Measurements from ENCODE around the gene KMT2E. TPM values are rescaled to one million over a fixed set of nuclear protein-coding genes. Genes with fewer than 3 reads are reported as not detected.

Gene KMT2E
- total and polyA plus RNA-seq, 7 donors, result 6.2 to 40.9 (median 24.0) TPM

GRCh38 chr7:104982308-104983075, 31.5 kb upstream of the KMT2E start:
- intact Hi-C loops (cut with DNase I), result loop anchor here (2.0 to 10.0 kb wide), 4 partner anchors 32 to 352 kb away; partner anchors contain the start of gene KMT2E (in 1 of the 2)

GRCh38 chr7:104983076-104983577, 30.9 kb upstream of the KMT2E start:
- TF ChIP-seq CTCF (IDR thresholded peaks at IDR 0.05), result no peak
- WGBS, 3 donors, result 7 to 16% (median 8%) methylated on average over 13 of the region's 13 CpGs
- H3K9me3 ChIP-seq, result no peaks in the 10 kb centered on the region
- peaks cover 49% of the 10 kb centered on the region for H3K4me1 ChIP-seq
- H3K4me3 ChIP-seq, result peak overlapping the region; percentile 69
- H3K36me3 ChIP-seq (ENCODE audit: insufficient read depth in 1 of 2, low read depth in 1 of 2), result no peaks in the 10 kb centered on the region
- intact Hi-C loops (cut with DNase I), result loop anchor here (2.0 to 10.0 kb wide), 4 partner anchors 32 to 352 kb away; partner anchors contain the start of gene KMT2E (in 1 of the 2)
- no peak for ATAC-seq
- H3K27ac ChIP-seq, result no peak overlapping the region
- no peaks in the 10 kb centered on the region for H3K27me3 ChIP-seq (ENCODE audit: insufficient read depth in 3 of 3, low read length in 2 of 3)
- DNase-seq, result no peak

More at GRCh38 chr7:104982308-104983075, 31.5 kb upstream of the KMT2E start:
- 15 to 26% (median 17%) methylated on average over 5 of the region's 5 CpGs for WGBS, 3 donors
- no peak for ATAC-seq
- H3K36me3 ChIP-seq (ENCODE audit: insufficient read depth in 1 of 2, low read depth in 1 of 2), result no peaks in the 10 kb centered on the region
- DNase-seq, result no peak
- TF ChIP-seq CTCF (IDR thresholded peaks at IDR 0.05), result no peak
- H3K9me3 ChIP-seq, result no peaks in the 10 kb centered on the region
- H3K27ac ChIP-seq, result no peak overlapping the region
- no peaks in the 10 kb centered on the region for H3K27me3 ChIP-seq (ENCODE audit: insufficient read depth in 3 of 3, low read length in 2 of 3)
- H3K4me3 ChIP-seq, result peak overlapping the region; percentile 69
- peaks cover 54% of the 10 kb centered on the region for H3K4me1 ChIP-seq

- TF ChIP-seq CTCF (IDR thresholded peaks at IDR 0.05), result peak; percentile 58
- Histone ChIP-seq H3K36me3 (ENCODE audit: insufficient read depth in 1 of 2, low read depth in 1 of 2) (no peaks in the 10 kb centered on the region), H3K4me3 (peak overlapping the region; percentile 69), H3K9me3 (no peaks in the 10 kb centered on the region), H3K27me3 (ENCODE audit: insufficient read depth in 3 of 3, low read length in 2 of 3) (no peaks in the 10 kb centered on the region), H3K4me1 (peaks cover 42% of the 10 kb centered on the region), H3K27ac (no peak overlapping the region)
- WGBS, 3 donors, result 0% methylated on average over 58 to 62 of the region's 62 CpGs
- intact Hi-C loops (cut with DNase I), result loop anchor here (2.0 to 10.0 kb wide), 5 partner anchors 29 to 351 kb away; partner anchors contain the start of gene KMT2E (in 1 of the 2)
- DNase-seq (peak; percentile 90 to 94), ATAC-seq (peak; percentile 89 to 91 (median 90))
Measured at GRCh38 chr7:104983578-104984539, 30.1 kb upstream of the KMT2E start.

- DNase-seq, result no peak
- H3K9me3 ChIP-seq, result no peaks in the 10 kb centered on the region
- no peaks in the 10 kb centered on the region for H3K36me3 ChIP-seq (ENCODE audit: insufficient read depth in 1 of 2, low read depth in 1 of 2)
- H3K27me3 ChIP-seq (ENCODE audit: insufficient read depth in 3 of 3, low read length in 2 of 3), result no peaks in the 10 kb centered on the region
- intact Hi-C loops (cut with DNase I), result loop anchor here (2.0 to 10.0 kb wide), 4 partner anchors 28 to 350 kb away; no protein-coding TSS in a partner anchor
- peak overlapping the region; percentile 69 for H3K4me3 ChIP-seq
- TF ChIP-seq CTCF (IDR thresholded peaks at IDR 0.05), result no peak
- no peak overlapping the region for H3K27ac ChIP-seq
- WGBS, 3 donors, result 16 to 23% (median 17%) methylated on average over 7 of the region's 7 CpGs
- peaks cover 33% of the 10 kb centered on the region for H3K4me1 ChIP-seq
- ATAC-seq, result no peak
Measured at GRCh38 chr7:104984585-104985258, 29.3 kb upstream of the KMT2E start.
